Spinal cord (tissue), 10 donors: ENCODE measurements around the gene PHTF2. TPM values are rescaled to one million over a fixed set of nuclear protein-coding genes. Genes with fewer than 3 reads are reported as not detected.

Source experiments
- DNase-seq, 6 donors: peaks; one replicate each; pipeline versions ENCODE4 v3.0.0 to v3.0.0-alpha.2; 2013 to 2015; ENCODE audit warnings: low spot score in 6 of 6, low read depth in 4 of 6
- H3K27ac ChIP-seq: one replicate; pipeline ENCODE4 v1.5.1; 2013; ENCODE audit warnings: low read depth, low read length, control low read depth
- H3K27me3 ChIP-seq: one replicate; pipeline ENCODE4 v1.6.1; 2013; ENCODE audit warnings: low read length; ENCODE audit not compliant: control insufficient read depth, insufficient read depth
- H3K36me3 ChIP-seq: one replicate; pipeline ENCODE4 v1.6.1; 2013; ENCODE audit warnings: low read length; ENCODE audit not compliant: control insufficient read depth, insufficient read depth
- H3K4me1 ChIP-seq: one replicate; pipeline ENCODE4 v1.6.1; 2013; ENCODE audit warnings: low read length; ENCODE audit not compliant: control insufficient read depth, insufficient read depth
- H3K4me3 ChIP-seq: one replicate; pipeline ENCODE4 v1.5.1; 2013; ENCODE audit warnings: low read depth, low read length, control low read depth
- H3K9me3 ChIP-seq: one replicate; pipeline ENCODE4 v1.6.1; 2013; ENCODE audit warnings: low read length; ENCODE audit not compliant: control insufficient read depth, insufficient read depth
- WGBS: methylation state at CpG from one replicate; pipeline ENCODE4 v1.1.5; 2013; ENCODE audit warnings: missing lambda C conversion rate; ENCODE audit not compliant: insufficient coverage; 5-methylcytosine and 5-hydroxymethylcytosine counted together
- polyA plus RNA-seq, 2 donors: library from polyadenylated mRNA; unstranded; fragments of 120-200 nt; gene quantifications; one replicate each; pipeline ENCODE4 v1.2.1, GENCODE V29; 2013; ENCODE audit not compliant: insufficient read length in 2 of 2
- total RNA-seq, 2 donors: library from RNA; depleted of rRNA in 1 of 2; stranded (reverse); fragments of 120-200 nt in 1 of 2; fragments of >200 nt in 1 of 2; gene quantifications; one replicate each; pipeline versions ENCODE4 v1.2.3 to v1.2.4, GENCODE V29; 2013 to 2014
- donor health status: healthy.

PHTF2 gene
- total and polyA plus RNA-seq, 4 donors: 23.2 to 50.5 (median 26.9) TPM

DNA sequence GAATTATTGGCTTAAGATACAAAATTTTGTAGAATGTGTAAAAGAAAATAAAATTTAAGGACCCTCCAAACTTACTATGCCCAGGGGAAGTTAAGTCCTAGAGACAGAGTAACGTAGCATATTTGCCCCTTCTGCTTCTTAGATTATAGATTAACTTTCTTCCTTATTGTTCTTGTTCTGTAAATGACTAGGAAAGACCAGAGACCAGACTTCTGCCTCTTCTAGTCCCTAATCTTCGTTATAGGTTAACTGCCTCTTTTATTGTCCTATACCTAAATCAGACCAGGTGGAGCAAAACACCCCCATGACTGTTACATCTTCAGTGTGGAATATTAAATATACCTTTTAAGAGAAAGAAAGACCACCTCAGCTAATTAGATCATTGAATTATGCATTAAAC, 160.5 kb downstream of the PHTF2 start:
- H3K4me3 ChIP-seq: no peak overlapping the region
- H3K9me3 ChIP-seq: no peaks in the 10 kb centered on the region
- H3K27ac ChIP-seq: no peak overlapping the region
- no peaks in the 10 kb centered on the region for H3K4me1 ChIP-seq
- peaks cover under 1% of the 10 kb centered on the region for H3K36me3 ChIP-seq
- no peaks in the 10 kb centered on the region for H3K27me3 ChIP-seq
- no CpG with 5 or more reads among the region's 2 CpGs for WGBS
- DNase-seq: no peak

DNA sequence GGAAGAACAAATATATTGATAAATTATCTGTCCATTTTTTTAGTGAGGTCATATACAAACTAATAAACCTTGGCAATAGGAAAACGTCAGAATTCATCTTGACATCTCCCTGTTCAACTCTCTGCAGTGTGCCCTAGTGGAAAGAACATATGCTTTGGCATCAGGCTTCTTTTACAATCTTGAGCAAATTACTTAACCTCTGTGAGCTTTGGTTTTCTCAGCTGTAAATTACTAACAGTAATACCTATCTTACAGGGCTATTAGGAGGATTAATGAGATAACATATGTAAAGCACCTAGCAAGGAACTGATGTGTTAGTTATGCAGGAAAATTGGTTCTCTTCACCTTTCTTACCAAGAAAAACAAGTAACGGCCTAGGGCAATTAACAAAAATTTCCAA, 161.8 kb downstream of the PHTF2 start:
- peak in 1 of 6 donors; percentile 11 for DNase-seq
- H3K27ac ChIP-seq: no peak overlapping the region
- WGBS: no CpG with 5 or more reads among the region's 2 CpGs
- no peak overlapping the region for H3K4me3 ChIP-seq
- no peaks in the 10 kb centered on the region for H3K9me3 ChIP-seq
- no peaks in the 10 kb centered on the region for H3K4me1 ChIP-seq
- no peaks in the 10 kb centered on the region for H3K27me3 ChIP-seq
- no peaks in the 10 kb centered on the region for H3K36me3 ChIP-seq

DNA sequence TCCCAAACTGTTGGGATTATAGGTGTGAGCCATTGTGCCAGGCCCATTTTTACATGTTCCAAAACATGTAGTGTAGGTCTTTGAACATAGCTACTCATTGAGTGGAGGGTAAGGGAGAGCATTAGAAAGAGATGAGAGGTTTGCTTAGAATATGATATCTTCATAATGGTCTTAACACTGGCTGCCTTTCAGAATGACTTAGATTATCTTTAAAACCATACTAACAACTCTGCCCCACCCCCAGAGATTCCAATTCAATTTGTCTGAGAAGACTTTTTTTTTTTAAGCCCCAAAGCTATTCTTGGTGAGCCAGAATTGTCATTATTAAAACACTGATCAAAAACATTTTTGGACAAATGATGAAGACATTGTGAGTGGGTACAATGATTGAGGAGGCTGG, 168.9 kb downstream of the PHTF2 start:
- no peaks in the 10 kb centered on the region for H3K9me3 ChIP-seq
- no peak overlapping the region for H3K27ac ChIP-seq
- H3K4me3 ChIP-seq: no peak overlapping the region
- no peak for DNase-seq
- H3K36me3 ChIP-seq: no peaks in the 10 kb centered on the region
- H3K4me1 ChIP-seq: no peaks in the 10 kb centered on the region
- no peaks in the 10 kb centered on the region for H3K27me3 ChIP-seq

DNA sequence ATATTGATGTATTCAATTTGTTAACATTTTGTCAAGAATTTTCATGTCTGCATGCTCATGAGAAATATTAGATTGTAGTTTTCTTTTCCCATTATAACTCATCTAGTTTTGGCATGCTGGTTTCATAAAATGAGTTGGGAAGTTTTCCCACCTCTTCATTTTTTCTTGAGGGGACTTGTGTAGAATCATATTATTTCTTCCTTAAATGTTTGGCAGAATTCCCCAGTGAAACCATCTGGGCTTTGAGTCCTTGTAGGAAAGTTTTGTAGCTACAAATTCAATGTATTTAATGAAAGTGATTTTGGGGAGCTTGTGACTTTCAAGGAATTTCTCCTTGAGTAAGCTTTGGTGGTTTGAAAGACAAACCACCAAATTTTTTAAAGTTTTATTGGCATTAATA, 173.2 kb downstream of the PHTF2 start:
- DNase-seq: peak in 1 of 6 donors; percentile 70

DNA sequence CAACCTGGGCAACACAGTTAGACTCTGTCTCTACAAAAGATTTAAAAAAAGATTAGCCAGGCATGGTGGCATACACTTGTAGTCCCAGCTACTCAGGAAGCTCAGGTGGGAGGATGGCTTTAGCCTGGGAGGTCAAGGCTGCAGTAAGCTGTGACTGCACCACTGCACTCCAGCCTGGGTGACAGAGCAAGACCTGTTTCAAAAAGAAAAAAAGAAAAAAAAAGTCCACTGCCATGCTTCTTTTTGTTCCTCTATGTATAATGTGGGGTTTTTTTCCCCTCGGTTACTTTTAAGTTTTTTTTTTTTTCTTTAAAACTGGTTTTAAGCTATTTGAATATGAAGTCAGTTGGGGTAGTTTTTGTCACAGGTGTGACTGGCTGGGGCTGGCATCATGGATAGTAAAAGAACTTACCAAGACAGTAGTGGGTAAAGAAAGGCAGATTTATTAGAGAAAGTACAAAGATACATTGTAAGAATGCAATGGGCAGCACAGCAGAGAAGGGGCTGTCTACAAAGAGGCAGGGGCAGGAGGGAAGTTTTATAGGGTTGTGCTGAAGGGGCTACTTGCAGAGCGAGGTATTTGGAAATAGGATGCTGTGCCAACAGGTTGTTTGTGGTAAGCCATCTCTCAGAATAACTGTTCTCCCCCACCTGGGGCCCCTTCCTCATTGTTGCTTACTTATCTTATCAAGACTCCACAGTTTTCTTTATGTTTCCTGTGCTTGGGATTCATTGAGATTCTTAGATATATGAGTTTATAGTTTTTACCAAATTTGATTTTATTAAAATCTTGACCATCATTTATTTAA, 177.3 kb downstream of the PHTF2 start:
- WGBS: no CpG with 5 or more reads among the region's 2 CpGs

More for the DNA sequence above, 173.2 kb downstream of the PHTF2 start:
- Histone ChIP-seq H3K4me1 (no peaks in the 10 kb centered on the region), H3K4me3 (no peak overlapping the region), H3K27me3 (no peaks in the 10 kb centered on the region), H3K9me3 (no peaks in the 10 kb centered on the region), H3K36me3 (no peaks in the 10 kb centered on the region), H3K27ac (no peak overlapping the region)

DNA sequence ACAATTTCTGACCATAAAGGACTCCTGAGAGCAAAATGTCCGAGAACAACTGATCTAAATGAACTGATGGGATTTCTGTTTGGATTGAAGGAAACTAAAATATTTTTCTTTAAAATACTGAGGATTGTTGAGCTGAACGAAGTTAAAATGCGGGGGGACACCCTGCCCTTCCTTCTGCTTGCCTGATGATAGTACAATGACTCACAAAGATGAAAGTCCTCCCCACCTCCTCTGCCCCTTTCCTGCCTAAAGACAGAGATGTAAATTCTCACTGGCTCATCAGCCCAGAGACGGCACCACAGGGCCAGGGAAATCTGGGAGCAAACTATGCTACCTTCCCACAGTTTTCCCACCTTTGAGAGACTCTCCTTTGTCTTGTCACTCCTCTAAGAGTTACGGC, 180.6 kb downstream of the PHTF2 start:
- 63% methylated on average over 4 of the region's 5 CpGs for WGBS
- Histone ChIP-seq H3K4me1 (no peaks in the 10 kb centered on the region), H3K9me3 (peaks cover 1% of the 10 kb centered on the region), H3K36me3 (no peaks in the 10 kb centered on the region), H3K27me3 (no peaks in the 10 kb centered on the region), H3K27ac (no peak overlapping the region), H3K4me3 (no peak overlapping the region)
- no peak for DNase-seq

More for the DNA sequence above, 177.3 kb downstream of the PHTF2 start:
- H3K9me3 ChIP-seq: no peaks in the 10 kb centered on the region
- no peak overlapping the region for H3K27ac ChIP-seq
- no peak overlapping the region for H3K4me3 ChIP-seq
- H3K4me1 ChIP-seq: no peaks in the 10 kb centered on the region
- no peaks in the 10 kb centered on the region for H3K36me3 ChIP-seq
- H3K27me3 ChIP-seq: no peaks in the 10 kb centered on the region
- DNase-seq: no peak

DNA sequence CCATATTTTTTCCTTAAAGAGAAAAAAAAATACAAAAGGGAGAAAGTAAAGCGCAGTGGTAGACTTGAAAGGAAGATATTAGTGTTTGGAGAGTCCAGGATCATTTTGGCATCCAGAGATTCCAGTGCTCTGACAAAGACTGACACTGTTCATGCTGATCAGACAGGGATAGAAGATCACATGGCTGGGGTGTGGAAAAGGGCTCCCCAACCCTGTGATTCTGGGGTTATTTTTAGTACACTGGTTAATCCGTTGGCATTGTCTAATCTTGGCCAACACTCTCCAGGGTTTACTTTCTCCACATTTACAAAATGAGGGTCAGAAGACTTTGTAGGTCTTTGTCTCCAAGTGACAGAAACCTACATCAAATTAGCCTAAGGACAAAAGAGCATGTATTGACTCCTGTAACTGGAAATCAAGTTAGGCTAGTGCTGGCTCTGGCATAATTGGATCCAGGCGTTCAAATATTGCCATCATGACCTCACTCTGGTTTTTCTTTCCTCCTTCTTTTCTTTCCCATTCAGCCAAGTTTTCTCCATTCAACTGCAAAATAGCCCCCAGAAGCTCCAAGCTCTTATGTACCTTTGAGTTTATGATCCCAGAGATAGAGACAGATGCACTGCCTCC, 181.6 kb downstream of the PHTF2 start:
- 89% methylated on average over 3 of the region's 3 CpGs for WGBS

DNA sequence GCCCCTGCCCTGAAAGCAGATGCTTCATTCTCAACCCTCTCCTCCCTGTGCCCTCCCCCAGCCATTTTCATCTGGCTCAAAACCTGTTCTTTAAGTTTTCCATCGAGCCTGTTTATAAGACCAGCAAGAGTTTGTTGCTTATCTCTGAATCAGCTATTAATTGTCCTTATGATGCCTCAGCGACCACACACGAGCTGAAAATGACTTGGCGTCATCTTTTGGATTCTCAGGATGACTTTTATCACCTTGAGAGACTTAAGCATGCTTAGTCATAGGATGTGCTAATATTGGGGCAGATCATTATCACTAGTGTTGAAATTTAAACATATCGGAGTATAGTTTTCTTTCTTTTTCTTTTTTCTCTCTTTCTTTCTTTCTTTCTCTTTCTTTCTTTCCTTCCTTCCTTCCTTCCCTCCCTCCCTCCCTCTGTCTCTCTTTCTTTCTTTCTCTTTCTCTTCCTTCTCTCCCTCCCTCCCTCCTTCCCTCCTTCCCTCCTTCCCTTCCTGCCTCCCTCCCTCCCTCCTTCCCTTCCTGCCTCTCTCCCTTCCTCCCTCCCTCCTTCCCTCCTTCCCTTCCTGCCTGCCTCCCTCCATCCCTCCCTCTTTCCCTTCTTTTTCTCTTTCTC, 184.5 kb downstream of the PHTF2 start:
- peaks cover 1% of the 10 kb centered on the region for H3K9me3 ChIP-seq
- 90% methylated on average over 4 of the region's 5 CpGs for WGBS
- DNase-seq: no peak
- no peaks in the 10 kb centered on the region for H3K36me3 ChIP-seq
- no peaks in the 10 kb centered on the region for H3K4me1 ChIP-seq
- H3K4me3 ChIP-seq: no peak overlapping the region
- H3K27me3 ChIP-seq: no peaks in the 10 kb centered on the region
- no peak overlapping the region for H3K27ac ChIP-seq

More for the DNA sequence above, 181.6 kb downstream of the PHTF2 start:
- H3K27ac ChIP-seq: no peak overlapping the region
- no peak for DNase-seq
- no peaks in the 10 kb centered on the region for H3K27me3 ChIP-seq
- H3K9me3 ChIP-seq: peaks cover 1% of the 10 kb centered on the region
- H3K4me1 ChIP-seq: no peaks in the 10 kb centered on the region
- no peak overlapping the region for H3K4me3 ChIP-seq
- H3K36me3 ChIP-seq: no peaks in the 10 kb centered on the region

DNA sequence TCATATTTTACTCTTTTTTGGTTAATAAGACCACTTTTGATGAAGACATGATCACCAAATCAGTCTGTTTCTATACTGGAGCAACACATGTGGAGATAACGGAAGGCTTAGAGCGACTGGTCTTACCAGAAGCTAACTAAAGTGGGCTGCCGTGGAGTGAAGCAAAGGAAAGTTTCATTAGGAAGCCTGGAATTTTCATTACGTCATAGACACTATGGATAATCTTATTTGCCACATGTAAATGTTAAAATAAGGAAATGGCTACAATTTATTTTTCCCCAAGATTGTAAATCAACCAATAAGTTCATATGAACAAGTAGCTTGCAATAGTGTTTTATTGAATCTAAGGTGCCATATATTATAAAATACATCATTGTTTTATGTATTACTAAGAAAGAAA, 185.4 kb downstream of the PHTF2 start:
- WGBS: 100% methylated on average over 1 of the region's 4 CpGs
- Histone ChIP-seq H3K9me3 (peaks cover 1% of the 10 kb centered on the region), H3K4me1 (no peaks in the 10 kb centered on the region), H3K36me3 (no peaks in the 10 kb centered on the region), H3K27ac (no peak overlapping the region), H3K27me3 (no peaks in the 10 kb centered on the region), H3K4me3 (no peak overlapping the region)
- no peak for DNase-seq
